Stimulated activated effector memory CD8-positive, alpha-beta T cell treated with anti-CD3 and anti-CD28 coated beads, Interleukin-12 subunit alpha, Interleukin-12 subunit beta, amount 100 ng/mL, for 72 hours (primary cell): Measurements from ENCODE around the gene AATK.

Experiments used
- ATAC-seq: fragments of 150-1000 bp; cut with Tn5 transposase; 2 replicates; pipeline ENCODE4 v1.10.0; 2021
- DNase-seq, 2 donors: peaks; one replicate each; pipeline ENCODE4 v3.0.0; 2021 to 2022; ENCODE audit warnings: low spot score in 2 of 2
- H3K27ac Mint-ChIP-seq: one replicate; pipeline ENCODE4 v1.8.0; 2022; ENCODE audit warnings: mild to moderate bottlenecking, mixed read lengths
- H3K36me3 Mint-ChIP-seq: one replicate; pipeline ENCODE4 v1.8.0; 2022; ENCODE audit warnings: mild to moderate bottlenecking, mixed read lengths
- H3K4me1 Mint-ChIP-seq: one replicate; pipeline ENCODE4 v1.8.0; 2022; ENCODE audit warnings: mixed read lengths
- H3K4me3 Mint-ChIP-seq: one replicate; pipeline ENCODE4 v1.8.0; 2022; ENCODE audit warnings: mild to moderate bottlenecking, mixed read lengths
- H3K9me3 Mint-ChIP-seq: one replicate; pipeline ENCODE4 v1.8.0; 2022; ENCODE audit warnings: mixed read lengths

Gene AATK

GRCh38 chr17:81199482-81199830 lies 33.4 kb upstream of the AATK start:
- Mint-ChIP-seq H3K4me3 (no peak overlapping the region), H3K36me3 (peaks cover 13% of the 10 kb centered on the region), H3K27ac (no peak overlapping the region)

GRCh38 chr17:81198826-81199481 lies 32.9 kb upstream of the AATK start:
- H3K4me3 Mint-ChIP-seq: no peak overlapping the region
- H3K36me3 Mint-ChIP-seq: peaks cover 13% of the 10 kb centered on the region
- ATAC-seq (no peak), DNase-seq (no peak)
- no peaks in the 10 kb centered on the region for H3K9me3 Mint-ChIP-seq
- no peak overlapping the region for H3K27ac Mint-ChIP-seq
- H3K4me1 Mint-ChIP-seq: no peaks in the 10 kb centered on the region

More at GRCh38 chr17:81199482-81199830, 33.4 kb upstream of the AATK start:
- H3K4me1 Mint-ChIP-seq: no peaks in the 10 kb centered on the region
- H3K9me3 Mint-ChIP-seq: no peaks in the 10 kb centered on the region
- ATAC-seq (no peak), DNase-seq (no peak)

GRCh38 chr17:81197831-81198490 lies 31.9 kb upstream of the AATK start:
- Mint-ChIP-seq H3K36me3 (peaks cover 6% of the 10 kb centered on the region), H3K4me1 (no peaks in the 10 kb centered on the region), H3K4me3 (no peak overlapping the region), H3K9me3 (no peaks in the 10 kb centered on the region), H3K27ac (no peak overlapping the region)
- DNase-seq: no peak
- no peak for ATAC-seq

DNA sequence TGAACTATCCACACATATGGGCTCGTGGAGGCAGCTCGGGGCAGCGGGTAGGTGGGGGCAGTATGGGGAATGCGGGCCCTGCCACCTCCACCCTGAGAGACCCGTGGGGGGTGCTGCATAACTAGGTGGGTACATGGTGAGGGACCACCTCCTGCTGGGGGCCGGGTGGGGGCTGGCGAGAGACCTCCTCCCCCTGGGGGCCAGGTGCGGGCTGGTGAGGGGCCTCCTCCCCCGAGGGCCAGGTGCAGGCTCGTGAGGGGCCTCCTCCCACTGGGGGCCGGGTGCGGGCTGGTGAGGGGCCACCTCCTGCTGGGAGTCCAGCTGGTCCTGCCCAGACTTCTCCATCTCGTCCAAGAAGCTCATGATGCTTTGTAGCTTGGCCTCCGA lies 31.4 kb upstream of the AATK start:
- no peak overlapping the region for H3K4me3 Mint-ChIP-seq
- no peak overlapping the region for H3K27ac Mint-ChIP-seq
- no peak for DNase-seq
- H3K36me3 Mint-ChIP-seq: peaks cover under 1% of the 10 kb centered on the region
- no peaks in the 10 kb centered on the region for H3K4me1 Mint-ChIP-seq
- no peak for ATAC-seq
- H3K9me3 Mint-ChIP-seq: no peaks in the 10 kb centered on the region

GRCh38 chr17:81196505-81197408 lies 30.7 kb upstream of the AATK start:
- Mint-ChIP-seq H3K36me3 (no peaks in the 10 kb centered on the region), H3K4me3 (no peak overlapping the region), H3K9me3 (no peaks in the 10 kb centered on the region), H3K27ac (no peak overlapping the region), H3K4me1 (no peaks in the 10 kb centered on the region)
- DNase-seq: no peak
- ATAC-seq: no peak

- ATAC-seq: no peak
- Mint-ChIP-seq H3K9me3 (no peaks in the 10 kb centered on the region), H3K36me3 (no peaks in the 10 kb centered on the region), H3K4me1 (no peaks in the 10 kb centered on the region), H3K4me3 (no peak overlapping the region), H3K27ac (no peak overlapping the region)
- DNase-seq: no peak
These were observed 30.0 kb upstream of the AATK start for GRCh38 chr17:81195941-81196495.

GRCh38 chr17:81194941-81195901 lies 29.2 kb upstream of the AATK start:
- no peak for ATAC-seq
- no peaks in the 10 kb centered on the region for H3K36me3 Mint-ChIP-seq
- no peak for DNase-seq
- H3K9me3 Mint-ChIP-seq: no peaks in the 10 kb centered on the region
- H3K27ac Mint-ChIP-seq: no peak overlapping the region
- no peaks in the 10 kb centered on the region for H3K4me1 Mint-ChIP-seq
- no peak overlapping the region for H3K4me3 Mint-ChIP-seq

- Mint-ChIP-seq H3K36me3 (no peaks in the 10 kb centered on the region), H3K4me3 (no peak overlapping the region), H3K9me3 (no peaks in the 10 kb centered on the region), H3K4me1 (no peaks in the 10 kb centered on the region), H3K27ac (no peak overlapping the region)
- DNase-seq (no peak), ATAC-seq (no peak)
These were observed 28.3 kb upstream of the AATK start for GRCh38 chr17:81194225-81194760.

DNA sequence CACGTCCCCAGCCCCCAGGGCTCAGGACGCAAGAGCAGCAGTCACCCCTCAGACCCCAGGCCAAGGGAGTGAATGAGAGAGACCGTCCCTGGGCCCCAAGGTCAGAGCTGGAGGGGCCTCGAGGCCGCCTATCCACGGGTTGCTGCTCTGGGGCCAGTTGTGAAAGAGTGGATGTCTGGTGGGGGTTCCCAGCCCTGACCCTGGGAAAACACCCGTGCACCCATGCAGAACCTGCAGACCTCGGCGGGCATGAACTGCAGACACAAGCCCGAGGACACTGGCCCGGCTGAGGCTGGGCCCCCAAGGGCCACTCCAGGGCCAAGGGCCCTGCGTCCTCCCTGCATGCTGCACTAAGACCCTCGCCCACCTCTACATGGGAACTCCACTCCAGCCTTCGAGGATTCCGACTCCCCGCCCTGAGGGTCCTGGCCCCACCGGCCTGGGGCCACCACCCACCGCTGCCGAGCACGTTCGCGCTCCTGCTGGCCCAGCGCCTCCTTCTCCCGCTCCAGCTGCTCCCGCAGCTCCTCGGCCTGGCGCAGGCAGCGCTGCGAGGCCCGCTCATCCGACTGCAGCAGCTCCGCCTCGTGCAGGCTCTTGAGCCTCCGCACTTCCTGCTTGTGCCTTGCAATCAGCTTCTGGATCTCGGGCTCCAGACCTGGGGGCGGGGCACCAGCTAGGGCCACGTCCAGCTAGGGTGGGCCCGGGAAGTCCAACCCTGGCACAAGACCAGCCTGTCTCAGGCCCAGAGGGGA lies 27.6 kb upstream of the AATK start:
- Mint-ChIP-seq H3K36me3 (no peaks in the 10 kb centered on the region), H3K27ac (no peak overlapping the region), H3K4me3 (no peak overlapping the region), H3K4me1 (no peaks in the 10 kb centered on the region), H3K9me3 (no peaks in the 10 kb centered on the region)
- no peak for ATAC-seq
- DNase-seq: no peak

- H3K36me3 Mint-ChIP-seq: no peaks in the 10 kb centered on the region
- no peak overlapping the region for H3K4me3 Mint-ChIP-seq
- H3K27ac Mint-ChIP-seq: no peak overlapping the region
- H3K4me1 Mint-ChIP-seq: no peaks in the 10 kb centered on the region
- DNase-seq (no peak), ATAC-seq (no peak)
- H3K9me3 Mint-ChIP-seq: no peaks in the 10 kb centered on the region
These were observed 27.0 kb upstream of the AATK start for GRCh38 chr17:81193051-81193410.

DNA sequence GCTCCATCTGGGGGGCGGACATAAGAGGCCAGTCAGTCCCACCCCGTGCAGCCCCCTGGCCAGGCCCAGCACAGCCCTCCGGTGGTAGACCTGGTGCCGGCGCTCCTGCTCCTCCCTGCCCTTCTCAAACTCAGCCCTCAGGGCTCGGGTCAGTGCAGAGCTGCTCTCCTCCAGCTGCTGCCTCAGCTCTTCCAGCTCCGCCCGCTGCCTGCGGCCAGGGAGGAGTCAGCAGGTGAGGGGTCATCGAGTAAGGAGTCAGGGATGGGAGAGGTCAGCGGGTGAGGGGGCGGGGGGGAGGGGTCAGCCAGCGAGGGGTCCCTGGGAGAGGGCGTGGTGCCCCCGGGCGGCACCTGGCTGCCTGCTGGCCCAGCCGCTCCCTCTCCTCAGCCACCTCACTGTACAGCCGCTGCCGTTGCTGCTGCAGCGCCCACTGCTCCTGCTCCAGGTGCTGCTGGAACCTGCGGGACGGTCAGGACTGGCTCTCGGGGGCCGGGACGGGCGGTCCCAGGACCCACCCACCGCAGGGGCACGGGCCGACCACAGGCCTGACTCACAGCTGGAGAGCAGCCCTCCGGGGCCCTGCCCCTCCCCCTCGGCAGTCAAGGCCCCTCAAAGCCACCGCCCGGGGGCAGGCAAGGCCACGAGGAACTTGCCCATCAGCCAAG lies 26.5 kb upstream of the AATK start:
- Mint-ChIP-seq H3K9me3 (no peaks in the 10 kb centered on the region), H3K27ac (no peak overlapping the region), H3K4me1 (no peaks in the 10 kb centered on the region), H3K36me3 (no peaks in the 10 kb centered on the region), H3K4me3 (no peak overlapping the region)
- DNase-seq (no peak), ATAC-seq (no peak)

- H3K27ac Mint-ChIP-seq: no peak overlapping the region
- no peak overlapping the region for H3K4me3 Mint-ChIP-seq
- ATAC-seq (no peak), DNase-seq (no peak)
- H3K9me3 Mint-ChIP-seq: no peaks in the 10 kb centered on the region
- H3K36me3 Mint-ChIP-seq: no peaks in the 10 kb centered on the region
- no peaks in the 10 kb centered on the region for H3K4me1 Mint-ChIP-seq
These were observed 25.6 kb upstream of the AATK start for GRCh38 chr17:81191646-81192045.

DNA sequence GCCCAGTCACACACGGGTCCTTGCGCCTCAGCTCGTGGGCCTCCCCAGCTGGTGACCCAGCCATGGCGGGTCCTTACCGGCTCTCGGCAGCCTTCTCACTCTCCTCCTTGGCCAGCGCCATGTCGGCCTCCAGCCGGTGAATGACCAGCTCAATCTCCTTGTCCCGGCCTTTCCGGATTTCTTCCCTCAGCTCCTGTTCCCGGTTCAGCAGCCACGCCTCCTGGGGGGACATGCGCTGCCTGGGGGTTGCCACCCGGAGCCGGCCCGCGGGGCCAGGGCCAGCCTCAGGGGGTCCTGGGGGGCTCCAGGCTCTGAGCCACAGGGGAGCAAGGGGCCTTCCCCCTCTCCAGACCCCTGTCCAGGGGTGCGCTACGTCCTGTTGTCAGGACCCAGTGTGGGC lies 25.1 kb upstream of the AATK start:
- Mint-ChIP-seq H3K4me1 (no peaks in the 10 kb centered on the region), H3K27ac (no peak overlapping the region), H3K4me3 (no peak overlapping the region), H3K36me3 (no peaks in the 10 kb centered on the region), H3K9me3 (no peaks in the 10 kb centered on the region)
- ATAC-seq (no peak), DNase-seq (no peak)

DNA sequence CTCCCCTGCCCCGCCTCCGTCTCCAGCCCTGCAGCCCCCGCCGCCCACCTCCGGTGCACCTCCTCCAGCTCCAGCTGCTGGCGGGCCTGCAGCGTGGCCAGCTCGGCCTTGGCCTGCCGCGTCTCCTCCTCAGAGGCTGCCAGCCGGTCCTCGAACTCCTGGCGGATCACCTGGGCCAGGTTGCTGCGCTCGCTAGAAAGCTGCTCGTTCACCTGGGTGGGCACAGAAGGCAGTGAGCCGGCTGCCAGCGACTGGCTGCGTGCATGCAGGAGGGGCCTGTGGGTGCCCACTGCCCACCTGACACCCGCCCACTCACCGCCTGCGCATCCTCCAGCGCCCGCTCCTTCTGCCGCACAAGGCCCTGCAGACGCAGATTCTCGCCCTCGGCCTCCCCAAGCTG lies 24.6 kb upstream of the AATK start:
- no peaks in the 10 kb centered on the region for H3K36me3 Mint-ChIP-seq
- H3K4me1 Mint-ChIP-seq: no peaks in the 10 kb centered on the region
- H3K9me3 Mint-ChIP-seq: no peaks in the 10 kb centered on the region
- DNase-seq (no peak), ATAC-seq (no peak)
- H3K27ac Mint-ChIP-seq: no peak overlapping the region
- H3K4me3 Mint-ChIP-seq: no peak overlapping the region
